Measurements from ENCODE around the gene RASAL1. TPM values are rescaled to one million over a fixed set of nuclear protein-coding genes. Genes with fewer than 3 reads are reported as not detected.

The RASAL1 gene
- polyA plus RNA-seq, 2 of the 4 experiments (the other 2 are of a cell fraction): 0.30 to 0.34 TPM

- POLR2A ChIA-PET: no interaction called here
- Histone ChIP-seq H3K4me1 (peaks cover 8% of the 10 kb centered on the region), H3K4me3 (peak overlapping the region; percentile 53), H3K4me2 (peak overlapping the region; percentile 100), H3K27ac (peak overlapping the region; percentile 45 to 69; a peak in 3 of 6 replicates), H3K9me3 (no peaks in the 10 kb centered on the region)
- whole genome bisulfite sequencing (ENCODE audit: missing lambda C conversion rate): 72% methylated on average over 17 of the region's 32 CpGs
- ATAC-seq: peak; percentile 5 to 43; a peak in 3 of 6 replicates
- CTCF ChIA-PET: interaction anchor here (0.7 to 6.4 kb wide), 8 partner anchors 10 to 61 kb away, joined by 3 to 49 read pairs (median 4); no protein-coding TSS in a partner anchor
- FAIRE-seq: no peak
- no peak for DNase-seq (ENCODE audit: low read depth in 1 of 2, low spot score in 1 of 2)
- TF ChIP-seq RFX5 (IDR thresholded peaks at IDR 0.05): no peak
- TF ChIP-seq RNF2 (IDR thresholded peaks at IDR 0.05; ENCODE audit: borderline replicate concordance, low read depth): no peak
- TF ChIP-seq NR3C1 (IDR thresholded peaks at IDR 0.05): no peak
- no peak for TF ChIP-seq HOXB13 (CRISPR knock-in tag; IDR thresholded peaks at IDR 0.05; ENCODE audit: low read depth)
- TF ChIP-seq JUN (IDR thresholded peaks at IDR 0.05): no peak
These were observed 42.0 kb downstream of the RASAL1 start for GRCh38 chr12:113093409-113094101.

- ChIA-PET POLR2A (no interaction called here), CTCF (interaction anchor here (0.6 to 6.4 kb wide), 21 partner anchors 8 to 369 kb away, joined by 3 to 49 read pairs (median 3); no protein-coding TSS in a partner anchor)
- H3K27ac ChIP-seq: peak overlapping the region; percentile 45 to 69; a peak in 3 of 6 replicates
- H3K4me2 ChIP-seq: peak overlapping the region; percentile 100
- no peak for TF ChIP-seq JUN (IDR thresholded peaks at IDR 0.05)
- peak in 1 of 2 experiments; percentile 34; a peak in 1 of 5 replicates for TF ChIP-seq RAD21 (conservative IDR thresholded peaks at IDR 0.05 in 1 of 2, IDR thresholded peaks at IDR 0.05 in 1 of 2)
- peak; percentile 52 for TF ChIP-seq CTCF (IDR thresholded peaks at IDR 0.05)
- ATAC-seq (peak; percentile 83 to 92), DNase-seq (ENCODE audit: low read depth in 1 of 2, low spot score in 1 of 2) (peak; percentile 44 to 85), FAIRE-seq (no peak)
- WGBS (ENCODE audit: missing lambda C conversion rate): 11% methylated on average over 14 of the region's 31 CpGs
- H3K4me3 ChIP-seq: peak overlapping the region; percentile 53
- no peaks in the 10 kb centered on the region for H3K9me3 ChIP-seq
- peaks cover 7% of the 10 kb centered on the region; the same call in 1 of the 3 replicates for H3K4me1 ChIP-seq
These were observed 42.8 kb downstream of the RASAL1 start for GRCh38 chr12:113092607-113093408.

GRCh38 chr12:113091506-113091905 is 44.1 kb downstream of the RASAL1 start:
- Histone ChIP-seq H3K4me1 (peaks cover 7% of the 10 kb centered on the region; the same call in 1 of the 3 replicates), H3K4me3 (no peak overlapping the region), H3K27ac (no peak overlapping the region), H3K4me2 (no peak overlapping the region), H3K9me3 (no peaks in the 10 kb centered on the region)
- CTCF ChIA-PET: interaction anchor here (0.9 to 6.4 kb wide), 8 partner anchors 10 to 62 kb away, joined by 3 to 49 read pairs (median 6); no protein-coding TSS in a partner anchor
- ATAC-seq: no peak
- TF ChIP-seq ZSCAN20 (CRISPR knock-in tag; IDR thresholded peaks at IDR 0.05) (no peak), RFX5 (IDR thresholded peaks at IDR 0.05) (no peak), POLR2AphosphoS2 (conservative IDR thresholded peaks at IDR 0.05; ENCODE audit: low read length) (no peak), EHMT2 (IDR thresholded peaks at IDR 0.05; ENCODE audit: low read depth) (no peak), REST (IDR thresholded peaks at IDR 0.05) (no peak), KDM1A (IDR thresholded peaks at IDR 0.05; ENCODE audit: low read depth) (no peak), CBX8 (IDR thresholded peaks at IDR 0.05) (no peak), ATOH8 (CRISPR knock-in tag; IDR thresholded peaks at IDR 0.05; ENCODE audit: low read depth) (no peak), PBX3 (IDR thresholded peaks at IDR 0.05) (no peak), CBX2 (IDR thresholded peaks at IDR 0.05; ENCODE audit: borderline replicate concordance, low read depth) (no peak), SMC3 (IDR thresholded peaks at IDR 0.05) (no peak), PHF8 (IDR thresholded peaks at IDR 0.05; ENCODE audit: borderline replicate concordance, low read depth) (no peak)
- 16% methylated on average over 3 of the region's 3 CpGs for WGBS (ENCODE audit: missing lambda C conversion rate)
- POLR2A ChIA-PET: no interaction called here
- no peak for FAIRE-seq
- no peak for DNase-seq (ENCODE audit: low read depth in 1 of 2, low spot score in 1 of 2)
